Adipocyte (in vitro differentiated cells): Measurements from ENCODE around the gene AP1G1.
"Not testable (repeated sequence)": the region's sequence is repeated elsewhere in the genome, so short reads cannot be mapped to it uniquely, and the experiment has no call there.

Experiments
- DNase-seq: peaks from one replicate; pipeline ENCODE4 v3.0.0-alpha.2; 2015; ENCODE audit warnings: low read depth
- H3K27me3 ChIP-seq: replicated peaks from 2 replicates; pipeline ENCODE4 v1.7.0; 2013; ENCODE audit warnings: mild to moderate bottlenecking, low read length, moderate library complexity; ENCODE audit not compliant: control insufficient read depth, insufficient read depth
- H3K36me3 ChIP-seq: 2 replicates; pipeline ENCODE4 v1.7.0; 2013; ENCODE audit warnings: low read length, mild to moderate bottlenecking, moderate library complexity; ENCODE audit not compliant: control insufficient read depth, insufficient read depth, severe bottlenecking
- H3K4me1 ChIP-seq: 2 replicates; pipeline ENCODE4 v1.7.0; 2013; ENCODE audit warnings: mild to moderate bottlenecking, low read length, moderate library complexity; ENCODE audit not compliant: control insufficient read depth, insufficient read depth
- H3K4me3 ChIP-seq: 2 replicates; pipeline ENCODE4 v1.7.0; 2013; ENCODE audit warnings: mild to moderate bottlenecking, low read length, moderate library complexity
- H3K9ac ChIP-seq: 2 replicates; pipeline ENCODE4 v1.7.0; 2013; ENCODE audit warnings: mild to moderate bottlenecking, low read length, moderate library complexity
- H3K9me3 ChIP-seq: 2 replicates; pipeline ENCODE4 v1.7.0; 2013; ENCODE audit warnings: mild to moderate bottlenecking, low read length, moderate library complexity; ENCODE audit not compliant: control insufficient read depth

AP1G1 gene

DNA sequence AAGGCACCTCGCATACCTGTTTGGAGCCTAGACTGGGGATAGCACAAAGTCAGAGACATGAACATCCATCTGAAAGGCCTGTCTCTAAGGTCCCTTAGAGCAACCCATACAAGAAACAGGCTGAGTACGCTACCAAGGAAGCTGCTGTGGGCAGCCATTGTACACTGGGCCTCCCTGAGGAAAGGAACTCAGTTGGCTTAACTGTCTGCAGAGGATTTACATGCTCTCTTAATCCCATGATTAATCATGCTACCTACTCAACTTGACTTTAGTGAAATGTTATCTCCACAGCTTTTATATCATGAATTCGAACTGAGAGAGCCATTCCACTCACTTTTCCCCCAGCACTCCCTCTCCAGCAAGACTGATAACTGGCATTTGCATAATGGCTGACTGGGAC is 110.1 kb downstream of the AP1G1 start:
- DNase-seq = no peak
- no peak overlapping the region for H3K4me3 ChIP-seq
- peaks cover 16% of the 10 kb centered on the region for H3K36me3 ChIP-seq

DNA sequence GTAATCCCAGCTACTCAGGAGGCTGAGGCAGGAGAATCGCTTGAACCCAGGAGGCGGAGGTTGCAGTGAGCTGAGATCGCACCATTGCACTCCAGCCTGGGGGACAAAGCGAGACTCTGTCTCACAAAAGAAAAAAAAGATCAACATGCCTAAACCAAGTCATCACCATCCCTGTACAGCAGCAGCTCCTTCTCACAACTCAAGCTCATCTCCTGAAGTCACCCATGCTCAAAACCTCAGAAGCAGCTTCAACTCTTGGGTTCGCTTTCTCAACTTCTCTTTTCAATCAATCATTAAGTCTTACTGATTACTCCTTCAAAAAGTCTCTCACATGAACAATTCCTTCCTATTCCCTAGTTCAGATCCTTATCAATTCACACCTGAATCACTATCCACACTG is 115.5 kb downstream of the AP1G1 start:
- no peak for DNase-seq
- H3K4me3 ChIP-seq = no peak overlapping the region

More for the DNA sequence above, 110.1 kb downstream of the AP1G1 start:
- no peak overlapping the region for H3K9ac ChIP-seq
- H3K9me3 ChIP-seq = no peaks in the 10 kb centered on the region
- H3K4me1 ChIP-seq = no peaks in the 10 kb centered on the region
- H3K27me3 ChIP-seq = no peaks in the 10 kb centered on the region

DNA sequence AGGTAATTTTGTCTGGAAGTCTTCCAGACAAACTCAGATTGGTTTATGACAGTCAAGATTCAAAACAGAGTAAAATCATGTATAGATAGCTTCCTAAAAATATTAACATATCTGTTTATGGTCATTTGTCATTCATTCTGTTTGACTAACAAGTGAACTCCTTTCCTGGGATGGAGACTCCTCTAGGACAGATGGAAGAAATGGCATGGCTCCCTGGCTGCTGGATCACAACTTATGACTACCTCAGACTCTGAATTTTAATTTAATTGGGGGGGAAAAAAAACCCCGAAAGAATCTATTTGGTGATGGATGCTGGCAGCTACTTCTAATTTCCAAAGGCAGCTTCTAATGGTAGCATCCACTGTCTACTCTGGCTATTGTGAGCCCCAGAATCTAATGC is 118.7 kb downstream of the AP1G1 start:
- no peak overlapping the region for H3K9ac ChIP-seq
- H3K4me1 ChIP-seq = no peaks in the 10 kb centered on the region
- peaks cover 13% of the 10 kb centered on the region for H3K36me3 ChIP-seq
- no peaks in the 10 kb centered on the region for H3K27me3 ChIP-seq
- H3K9me3 ChIP-seq = no peaks in the 10 kb centered on the region
- DNase-seq = no peak
- H3K4me3 ChIP-seq = no peak overlapping the region

More for the DNA sequence above, 115.5 kb downstream of the AP1G1 start:
- Histone ChIP-seq H3K4me1 (no peaks in the 10 kb centered on the region), H3K9ac (no peak overlapping the region), H3K36me3 (peaks cover 13% of the 10 kb centered on the region), H3K27me3 (no peaks in the 10 kb centered on the region), H3K9me3 (no peaks in the 10 kb centered on the region)

DNA sequence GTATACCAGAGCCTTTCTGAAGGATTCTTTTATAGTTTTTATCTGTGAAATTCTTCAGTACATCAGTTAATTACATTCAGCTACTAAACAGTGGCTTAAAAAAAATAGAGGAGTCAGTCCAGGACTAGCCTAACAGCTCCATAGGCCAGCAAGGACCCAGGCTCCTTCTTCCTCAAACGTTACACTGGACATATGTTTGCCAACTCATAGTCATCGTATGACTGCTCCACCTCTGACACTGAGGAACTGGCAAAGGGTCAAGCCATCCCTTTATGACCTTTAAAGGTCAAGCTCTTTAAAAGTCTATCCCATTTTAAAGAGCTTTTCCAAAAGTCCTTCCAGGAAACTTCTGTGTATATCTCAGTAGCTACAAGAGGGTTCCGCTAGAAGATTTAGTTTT is 120.8 kb downstream of the AP1G1 start:
- H3K4me3 ChIP-seq = no peak overlapping the region
- H3K36me3 ChIP-seq = peaks cover 17% of the 10 kb centered on the region
- DNase-seq = no peak

DNA sequence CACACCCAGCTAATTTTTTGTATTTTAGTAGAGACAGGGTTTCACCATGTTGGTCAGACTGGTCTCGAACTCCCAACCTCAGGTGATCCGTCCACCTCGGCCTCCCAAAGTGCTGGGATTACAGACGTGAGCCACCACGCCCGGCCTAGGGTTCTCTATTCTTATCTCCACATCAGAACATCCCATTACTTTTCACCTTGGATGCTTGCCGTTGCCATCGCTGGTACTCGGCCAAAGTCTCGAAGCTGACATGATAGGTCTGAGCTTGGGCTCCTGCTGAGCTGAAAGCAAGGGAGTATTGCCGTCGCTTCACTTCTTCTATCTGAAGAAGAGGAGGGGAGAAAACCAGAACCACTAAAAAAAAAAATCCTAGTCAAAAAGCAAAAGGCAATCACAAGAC is 124.4 kb downstream of the AP1G1 start:
- H3K4me3 ChIP-seq, H3K9me3 ChIP-seq, H3K27me3 ChIP-seq, H3K4me1 ChIP-seq, DNase-seq, H3K9ac ChIP-seq: not testable (repeated sequence)
- H3K36me3 ChIP-seq = peaks cover 28% of the 10 kb centered on the region

More for the DNA sequence above, 120.8 kb downstream of the AP1G1 start:
- no peaks in the 10 kb centered on the region for H3K4me1 ChIP-seq
- H3K9me3 ChIP-seq = no peaks in the 10 kb centered on the region
- no peak overlapping the region for H3K9ac ChIP-seq
- H3K27me3 ChIP-seq = no peaks in the 10 kb centered on the region

DNA sequence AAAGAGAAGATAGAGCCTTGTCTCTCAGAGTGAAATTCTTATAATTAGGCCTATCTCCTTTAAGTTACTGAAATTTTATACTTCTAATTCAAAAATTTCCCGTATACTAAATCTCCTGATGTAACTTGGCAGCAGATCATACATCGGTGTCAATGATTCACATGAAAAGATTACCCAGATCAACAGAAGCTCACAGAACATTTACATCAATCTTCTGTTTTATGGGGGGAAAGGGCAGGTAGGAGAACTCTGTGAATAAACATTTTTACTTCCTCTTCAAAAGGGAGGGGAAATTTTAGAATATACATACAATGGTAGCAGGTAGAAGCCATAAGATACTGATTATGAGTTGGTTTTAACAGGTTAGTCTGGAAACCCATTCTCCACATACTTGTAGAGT is 127.3 kb downstream of the AP1G1 start:
- no peaks in the 10 kb centered on the region for H3K9me3 ChIP-seq
- H3K4me1 ChIP-seq = no peaks in the 10 kb centered on the region
- DNase-seq = no peak
- no peak overlapping the region for H3K9ac ChIP-seq
- H3K36me3 ChIP-seq = peaks cover 55% of the 10 kb centered on the region
- H3K4me3 ChIP-seq = no peak overlapping the region
- H3K27me3 ChIP-seq = no peaks in the 10 kb centered on the region
